NCI-H2171 (cell line): ENCODE measurements around the gene MARS1.
"Not testable (repeated sequence)": the region's sequence is repeated elsewhere in the genome, so short reads cannot be mapped to it uniquely, and the experiment has no call there.

Source experiments
- DNase-seq: peaks from one replicate; lab custom pipeline; 2025; lab: John Stamatoyannopoulos, UW

The MARS1 gene

GRCh38 chr12:57551637-57552305, 63.9 kb downstream of the MARS1 start:
- DNase-seq: no peak

GRCh38 chr12:57552306-57552651, 64.4 kb downstream of the MARS1 start:
- no peak for DNase-seq

- no peak for DNase-seq
These were observed 65.0 kb downstream of the MARS1 start for GRCh38 chr12:57552835-57553313.

GRCh38 chr12:57553343-57554202, 65.7 kb downstream of the MARS1 start:
- DNase-seq: no peak

GRCh38 chr12:57554453-57554852, 66.6 kb downstream of the MARS1 start:
- DNase-seq: no peak

- DNase-seq: no peak
These were observed 67.0 kb downstream of the MARS1 start for GRCh38 chr12:57554897-57555296.

GRCh38 chr12:57558864-57559263, 71.0 kb downstream of the MARS1 start:
- DNase-seq: no peak

- DNase-seq: no peak
These were observed 72.6 kb downstream of the MARS1 start for GRCh38 chr12:57560516-57560915.

- not testable (repeated sequence) for DNase-seq
These were observed 73.2 kb downstream of the MARS1 start for GRCh38 chr12:57561117-57561516.

GRCh38 chr12:57563358-57563757, 75.5 kb downstream of the MARS1 start:
- no peak for DNase-seq

GRCh38 chr12:57564178-57564740, 76.4 kb downstream of the MARS1 start:
- DNase-seq: no peak
